ENCODE results near the gene SEMA3D. TPM values are rescaled to one million over a fixed set of nuclear protein-coding genes. Genes with fewer than 3 reads are reported as not detected.

Gene SEMA3D
- total RNA-seq, 1 donor from 2014 or later, result 9.1 TPM

GRCh38 chr7:85133560-85133959, 53.3 kb downstream of the SEMA3D start:
- H3K79me2 ChIP-seq (ENCODE audit: insufficient read depth, low read length), result no peaks in the 10 kb centered on the region
- DNase-seq (ENCODE audit: low read depth) (no peak), FAIRE-seq (no peak)
- Mint-ChIP-seq H3K4me3 (ENCODE audit: unreplicated experiment) (no peak overlapping the region), H3K27me3 (ENCODE audit: low read depth, unreplicated experiment) (no peaks in the 10 kb centered on the region), H3K36me3 (ENCODE audit: low read depth, unreplicated experiment) (no peaks in the 10 kb centered on the region), H3K27ac (ENCODE audit: unreplicated experiment) (no peak overlapping the region), H3K9me3 (ENCODE audit: unreplicated experiment) (no peaks in the 10 kb centered on the region), H3K4me1 (ENCODE audit: low read depth, unreplicated experiment) (peaks cover 11% of the 10 kb centered on the region)
- no peaks in the 10 kb centered on the region for H3K9me3 ChIP-seq (ENCODE audit: insufficient read depth, low read depth, low read length)
- no peaks in the 10 kb centered on the region for H3K36me3 ChIP-seq (ENCODE audit: insufficient read depth, low read length)
- no peak overlapping the region for H3K4me2 ChIP-seq (ENCODE audit: low read length)
- H2AFZ ChIP-seq (ENCODE audit: low read depth, low read length), result no peak overlapping the region
- no peak for TF ChIP-seq EZH2 (IDR thresholded peaks at IDR 0.05; ENCODE audit: insufficient read depth, low read length)
- TF ChIP-seq CTCF (IDR thresholded peaks at IDR 0.05; ENCODE audit: insufficient read depth, low read depth, low read length), result no peak
- no peaks in the 10 kb centered on the region for H4K20me1 ChIP-seq (ENCODE audit: insufficient read depth, low read length)
- no peaks in the 10 kb centered on the region for H3K27me3 ChIP-seq (ENCODE audit: insufficient read depth, low read length)
- H3K27ac ChIP-seq (ENCODE audit: low read depth, low read length), result no peak overlapping the region
- no peak overlapping the region for H3K4me3 ChIP-seq (ENCODE audit: insufficient read depth, low read depth, low read length)
- H3K9ac ChIP-seq (ENCODE audit: low read length), result no peak overlapping the region
- H3K4me1 ChIP-seq (ENCODE audit: insufficient read depth, low read length), result peaks cover 3% of the 10 kb centered on the region

- H3K27me3 Mint-ChIP-seq (ENCODE audit: low read depth, unreplicated experiment), result no peaks in the 10 kb centered on the region
- no peaks in the 10 kb centered on the region for H3K9me3 Mint-ChIP-seq (ENCODE audit: unreplicated experiment)
- Histone ChIP-seq H2AFZ (ENCODE audit: low read depth, low read length) (no peak overlapping the region), H3K79me2 (ENCODE audit: insufficient read depth, low read length) (no peaks in the 10 kb centered on the region), H3K36me3 (ENCODE audit: insufficient read depth, low read length) (no peaks in the 10 kb centered on the region), H4K20me1 (ENCODE audit: insufficient read depth, low read length) (no peaks in the 10 kb centered on the region), H3K27me3 (ENCODE audit: insufficient read depth, low read length) (no peaks in the 10 kb centered on the region), H3K4me2 (ENCODE audit: low read length) (no peak overlapping the region), H3K4me1 (ENCODE audit: insufficient read depth, low read length) (peaks cover 3% of the 10 kb centered on the region), H3K9me3 (ENCODE audit: insufficient read depth, low read depth, low read length) (no peaks in the 10 kb centered on the region), H3K9ac (ENCODE audit: low read length) (no peak overlapping the region), H3K27ac (ENCODE audit: low read depth, low read length) (no peak overlapping the region), H3K4me3 (ENCODE audit: insufficient read depth, low read depth, low read length) (no peak overlapping the region)
- peaks cover 11% of the 10 kb centered on the region for H3K4me1 Mint-ChIP-seq (ENCODE audit: low read depth, unreplicated experiment)
- H3K27ac Mint-ChIP-seq (ENCODE audit: unreplicated experiment), result no peak overlapping the region
- no peak overlapping the region for H3K4me3 Mint-ChIP-seq (ENCODE audit: unreplicated experiment)
- H3K36me3 Mint-ChIP-seq (ENCODE audit: low read depth, unreplicated experiment), result no peaks in the 10 kb centered on the region
- TF ChIP-seq CTCF (IDR thresholded peaks at IDR 0.05; ENCODE audit: insufficient read depth, low read depth, low read length), result no peak
- no peak for TF ChIP-seq EZH2 (IDR thresholded peaks at IDR 0.05; ENCODE audit: insufficient read depth, low read length)
- DNase-seq (ENCODE audit: low read depth) (no peak), FAIRE-seq (peak; percentile 73)
Observed at GRCh38 chr7:85133006-85133405, 53.9 kb downstream of the SEMA3D start.

- no peak for TF ChIP-seq CTCF (IDR thresholded peaks at IDR 0.05; ENCODE audit: insufficient read depth, low read depth, low read length)
- TF ChIP-seq EZH2 (IDR thresholded peaks at IDR 0.05; ENCODE audit: insufficient read depth, low read length), result no peak
- no peak overlapping the region for H3K9ac ChIP-seq (ENCODE audit: low read length)
Observed at GRCh38 chr7:85130702-85131101, 56.2 kb downstream of the SEMA3D start.

More at GRCh38 chr7:85130702-85131101, 56.2 kb downstream of the SEMA3D start:
- Histone ChIP-seq H4K20me1 (ENCODE audit: insufficient read depth, low read length) (no peaks in the 10 kb centered on the region), H3K36me3 (ENCODE audit: insufficient read depth, low read length) (no peaks in the 10 kb centered on the region), H3K9me3 (ENCODE audit: insufficient read depth, low read depth, low read length) (no peaks in the 10 kb centered on the region), H3K27me3 (ENCODE audit: insufficient read depth, low read length) (no peaks in the 10 kb centered on the region), H3K79me2 (ENCODE audit: insufficient read depth, low read length) (no peaks in the 10 kb centered on the region), H2AFZ (ENCODE audit: low read depth, low read length) (no peak overlapping the region), H3K4me2 (ENCODE audit: low read length) (no peak overlapping the region), H3K4me1 (ENCODE audit: insufficient read depth, low read length) (no peaks in the 10 kb centered on the region), H3K27ac (ENCODE audit: low read depth, low read length) (no peak overlapping the region), H3K4me3 (ENCODE audit: insufficient read depth, low read depth, low read length) (no peak overlapping the region)
- no peak overlapping the region for H3K4me3 Mint-ChIP-seq (ENCODE audit: unreplicated experiment)
- H3K36me3 Mint-ChIP-seq (ENCODE audit: low read depth, unreplicated experiment), result no peaks in the 10 kb centered on the region
- FAIRE-seq, result no peak
- H3K9me3 Mint-ChIP-seq (ENCODE audit: unreplicated experiment), result no peaks in the 10 kb centered on the region
- no peaks in the 10 kb centered on the region for H3K27me3 Mint-ChIP-seq (ENCODE audit: low read depth, unreplicated experiment)
- no peak for DNase-seq (ENCODE audit: low read depth)
- no peak overlapping the region for H3K27ac Mint-ChIP-seq (ENCODE audit: unreplicated experiment)
- H3K4me1 Mint-ChIP-seq (ENCODE audit: low read depth, unreplicated experiment), result peaks cover 6% of the 10 kb centered on the region
